Type B pancreatic cell (in vitro differentiated cells): Measurements from ENCODE around the gene PLOD2. TPM values are rescaled to one million over a fixed set of nuclear protein-coding genes. Genes with fewer than 3 reads are reported as not detected.

Experiments
- DNase-seq: peaks from one replicate; pipeline ENCODE4 v3.0.0; 2021; ENCODE audit warnings: mixed read lengths; ENCODE audit not compliant: unreplicated experiment; ENCODE audit errors: extremely low spot score
- H3K27ac Mint-ChIP-seq: 2 replicates; pipeline ENCODE4 v1.8.0; 2021; ENCODE audit warnings: mild to moderate bottlenecking, mixed read lengths
- H3K27me3 Mint-ChIP-seq: 2 replicates; pipeline ENCODE4 v1.8.0; 2021; ENCODE audit warnings: mixed read lengths
- H3K36me3 Mint-ChIP-seq: 2 replicates; pipeline ENCODE4 v1.8.0; 2021; ENCODE audit warnings: mixed read lengths
- H3K4me1 Mint-ChIP-seq: one replicate; pipeline ENCODE4 v1.8.0; 2021; ENCODE audit warnings: mixed read lengths; ENCODE audit not compliant: unreplicated experiment
- H3K4me3 Mint-ChIP-seq: 2 replicates; pipeline ENCODE4 v1.8.0; 2021; ENCODE audit warnings: mild to moderate bottlenecking, mixed read lengths
- H3K9me3 Mint-ChIP-seq: 2 replicates; pipeline ENCODE4 v1.8.0; 2021; ENCODE audit warnings: mixed read lengths
- CTCF ChIP-seq: fragments of 200-600 bp; sonication (generic); conservative IDR thresholded peaks from 2 replicates; pipeline ENCODE4 v1.5.0; 2021; ENCODE audit warnings: antibody characterized with exemption, mild to moderate bottlenecking
- total RNA-seq: library from RNA; stranded (reverse); gene quantifications from 2 replicates; pipeline ENCODE4 v1.2.1, GENCODE V29; 2021; ENCODE audit warnings: low replicate concordance

Gene PLOD2
- total RNA-seq, 1 donor from 2014 or later: 35.0 TPM

GRCh38 chr3:146159037-146159436 is 1.9 kb downstream of the PLOD2 start:
- Mint-ChIP-seq H3K36me3 (peaks cover 4% of the 10 kb centered on the region), H3K27me3 (peaks cover 10% of the 10 kb centered on the region), H3K9me3 (peaks cover 5% of the 10 kb centered on the region), H3K4me3 (peak overlapping the region; percentile 73), H3K27ac (no peak overlapping the region), H3K4me1 (peaks cover 34% of the 10 kb centered on the region)
- DNase-seq: no peak
- TF ChIP-seq CTCF: no peak

DNA sequence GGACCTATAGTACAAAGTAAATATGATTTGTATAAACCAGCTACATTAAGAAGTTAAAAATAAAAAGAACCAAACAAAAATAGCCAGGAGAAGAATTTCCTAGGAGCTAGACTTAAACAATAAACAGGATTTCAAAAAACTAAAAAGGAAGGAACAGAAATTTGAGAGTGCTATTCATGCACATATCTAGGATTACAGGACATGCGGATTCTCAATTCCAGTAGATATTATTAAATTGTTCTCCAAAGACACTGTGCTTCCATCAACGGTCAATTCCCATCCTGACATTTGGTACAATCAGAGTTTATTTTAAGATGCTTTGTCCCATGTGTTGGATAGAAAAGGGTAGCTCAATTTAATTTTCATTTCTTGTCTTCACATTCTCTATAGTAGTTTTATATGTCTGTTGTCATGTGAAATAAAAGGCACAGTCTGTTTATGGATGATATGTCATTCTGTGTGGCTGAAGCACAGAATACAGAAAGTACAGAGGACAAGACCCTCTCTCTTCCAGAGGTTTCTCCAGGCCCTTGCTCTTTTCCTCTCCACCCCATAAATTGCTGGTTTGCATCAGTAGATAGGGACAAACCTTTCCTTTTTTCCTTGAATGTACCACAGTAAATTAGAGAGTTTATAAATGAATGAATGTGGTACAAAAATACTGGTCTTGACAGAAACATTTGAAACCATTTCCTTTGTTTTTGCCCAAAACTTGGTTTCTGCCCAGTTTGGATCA is 3.5 kb downstream of the PLOD2 start:
- TF ChIP-seq CTCF: no peak
- H3K9me3 Mint-ChIP-seq: no peaks in the 10 kb centered on the region
- no peak for DNase-seq
- peak overlapping the region; percentile 48 for H3K4me3 Mint-ChIP-seq
- peaks cover 37% of the 10 kb centered on the region for H3K4me1 Mint-ChIP-seq
- H3K36me3 Mint-ChIP-seq: no peaks in the 10 kb centered on the region
- H3K27ac Mint-ChIP-seq: peak overlapping the region; percentile 71
- H3K27me3 Mint-ChIP-seq: peaks cover 3% of the 10 kb centered on the region

GRCh38 chr3:146156666-146157314 is 4.2 kb downstream of the PLOD2 start:
- Mint-ChIP-seq H3K27ac (peak overlapping the region; percentile 71), H3K9me3 (no peaks in the 10 kb centered on the region), H3K36me3 (no peaks in the 10 kb centered on the region), H3K4me1 (peaks cover 38% of the 10 kb centered on the region), H3K4me3 (peak overlapping the region; percentile 48), H3K27me3 (no peaks in the 10 kb centered on the region)
- DNase-seq: no peak
- TF ChIP-seq CTCF: no peak

DNA sequence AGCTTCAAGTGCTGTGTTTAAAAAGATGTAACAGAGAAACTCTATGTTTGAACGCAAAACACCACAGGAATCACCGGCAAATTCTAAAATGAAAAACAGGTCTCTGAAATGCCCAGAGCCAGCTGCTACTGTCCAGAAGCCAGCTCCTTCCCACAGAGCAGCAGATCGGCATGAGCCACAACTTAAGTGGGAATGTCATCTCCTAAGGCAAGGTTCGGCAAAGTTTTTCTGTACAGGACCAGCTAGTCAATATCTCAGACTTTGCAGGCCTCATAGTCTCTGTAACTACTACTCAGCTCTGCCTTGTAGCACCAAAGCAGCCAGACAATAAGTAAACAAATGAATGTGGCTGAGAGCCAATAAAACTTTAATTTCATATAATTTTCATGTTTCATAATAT is 4.9 kb downstream of the PLOD2 start:
- H3K27me3 Mint-ChIP-seq: no peaks in the 10 kb centered on the region
- peaks cover 35% of the 10 kb centered on the region for H3K4me1 Mint-ChIP-seq

DNA sequence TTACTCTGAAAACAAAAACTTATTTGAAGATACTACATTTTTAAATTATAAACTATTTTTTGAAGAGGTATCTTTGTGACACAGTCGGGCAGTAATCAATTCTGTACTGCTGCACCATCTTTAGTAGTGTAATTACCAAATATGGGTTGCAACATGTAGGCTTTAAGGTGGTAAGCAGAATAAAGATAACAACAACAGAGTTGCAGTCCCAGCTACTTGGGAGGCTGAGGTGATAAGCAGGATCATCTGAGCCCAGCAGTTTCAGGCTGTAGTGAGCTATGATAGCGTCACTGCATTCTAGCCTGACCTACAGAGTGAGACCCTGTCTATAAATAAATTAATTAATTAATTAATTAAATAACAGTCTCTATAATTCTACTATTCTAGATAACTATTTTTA is 6.0 kb downstream of the PLOD2 start:
- H3K9me3 Mint-ChIP-seq: no peaks in the 10 kb centered on the region
- H3K27ac Mint-ChIP-seq: no peak overlapping the region
- H3K27me3 Mint-ChIP-seq: no peaks in the 10 kb centered on the region
- H3K36me3 Mint-ChIP-seq: no peaks in the 10 kb centered on the region
- DNase-seq: no peak
- no peak overlapping the region for H3K4me3 Mint-ChIP-seq
- peaks cover 35% of the 10 kb centered on the region for H3K4me1 Mint-ChIP-seq
- TF ChIP-seq CTCF: no peak

More for the DNA sequence above, 4.9 kb downstream of the PLOD2 start:
- no peak for DNase-seq
- Mint-ChIP-seq H3K27ac (no peak overlapping the region), H3K9me3 (no peaks in the 10 kb centered on the region), H3K4me3 (no peak overlapping the region), H3K36me3 (no peaks in the 10 kb centered on the region)
- no peak for TF ChIP-seq CTCF
